Fibroblast of skin of right biceps (primary cell): Measurements from ENCODE around the gene POU6F2.

Experiments
- DNase-seq: peaks from one replicate; pipeline ENCODE4 v3.0.0-alpha.2; 2013

Gene POU6F2

GRCh38 chr7:39071116-39071515, 93.4 kb downstream of the POU6F2 start:
- DNase-seq: no peak

- no peak for DNase-seq
These were observed 95.7 kb downstream of the POU6F2 start for GRCh38 chr7:39073432-39073831.

- peak; percentile 19 for DNase-seq
These were observed 97.5 kb downstream of the POU6F2 start for GRCh38 chr7:39075210-39075609.

GRCh38 chr7:39083781-39084180, 106.1 kb downstream of the POU6F2 start:
- no peak for DNase-seq

GRCh38 chr7:39084349-39084748, 106.6 kb downstream of the POU6F2 start:
- DNase-seq: no peak

GRCh38 chr7:39085189-39085588, 107.5 kb downstream of the POU6F2 start:
- DNase-seq: no peak

- peak; percentile 14 for DNase-seq
These were observed 107.9 kb downstream of the POU6F2 start for GRCh38 chr7:39085590-39086049.

GRCh38 chr7:39086638-39087360, 109.1 kb downstream of the POU6F2 start:
- no peak for DNase-seq

- DNase-seq: no peak
These were observed 111.3 kb downstream of the POU6F2 start for GRCh38 chr7:39088730-39089593.

GRCh38 chr7:39091145-39091544, 113.4 kb downstream of the POU6F2 start:
- DNase-seq: no peak

GRCh38 chr7:39091774-39092173, 114.1 kb downstream of the POU6F2 start:
- no peak for DNase-seq

- DNase-seq: no peak
These were observed 117.0 kb downstream of the POU6F2 start for GRCh38 chr7:39094731-39095130.

- peak; percentile 19 for DNase-seq
These were observed 118.3 kb downstream of the POU6F2 start for GRCh38 chr7:39095875-39096619.

GRCh38 chr7:39098506-39098905, 120.8 kb downstream of the POU6F2 start:
- no peak for DNase-seq

- no peak for DNase-seq
These were observed 121.4 kb downstream of the POU6F2 start for GRCh38 chr7:39099146-39099545.

- no peak for DNase-seq
These were observed 122.6 kb downstream of the POU6F2 start for GRCh38 chr7:39100270-39100669.

GRCh38 chr7:39102234-39102633, 124.5 kb downstream of the POU6F2 start:
- DNase-seq: no peak

- DNase-seq: no peak
These were observed 128.0 kb downstream of the POU6F2 start for GRCh38 chr7:39105720-39106119.

GRCh38 chr7:39125846-39126245, 148.1 kb downstream of the POU6F2 start:
- DNase-seq: no peak

- no peak for DNase-seq
These were observed 149.3 kb downstream of the POU6F2 start for GRCh38 chr7:39127058-39127457.

GRCh38 chr7:39128287-39128843, 150.7 kb downstream of the POU6F2 start:
- DNase-seq: no peak

GRCh38 chr7:39130274-39130673, 152.6 kb downstream of the POU6F2 start:
- DNase-seq: no peak
